ENCODE measurements around the gene SLA2.
A peak's percentile ranks its signal among the peaks of the same experiment; 100 is the strongest.
"Not testable (repeated sequence)": the region's sequence is repeated elsewhere in the genome, so short reads cannot be mapped to it uniquely, and the experiment has no call there.

Gene SLA2

GRCh38 chr20:36645998-36646397, at the start of gene SLA2:
TSS of gene SLA2 (minus strand) at chr20:36646196. CDS start at chr20:36641335, 4,861 bp downstream.
- DNase-seq, result no peak

- DNase-seq, result not testable (repeated sequence)
Measured at GRCh38 chr20:36695467-36695866, 49.5 kb upstream of the SLA2 start.

- DNase-seq, result no peak
Measured at GRCh38 chr20:36688630-36689029, 42.6 kb upstream of the SLA2 start.

GRCh38 chr20:36687850-36688249, 41.9 kb upstream of the SLA2 start:
- no peak for DNase-seq

GRCh38 chr20:36686944-36687343, 40.9 kb upstream of the SLA2 start:
- no peak for DNase-seq

GRCh38 chr20:36686504-36686903, 40.5 kb upstream of the SLA2 start:
- no peak for DNase-seq

GRCh38 chr20:36684747-36685146, 38.8 kb upstream of the SLA2 start:
- no peak for DNase-seq

GRCh38 chr20:36682311-36682710, 36.3 kb upstream of the SLA2 start:
- no peak for DNase-seq

- DNase-seq, result no peak
Measured at GRCh38 chr20:36677422-36677771, 31.4 kb upstream of the SLA2 start.

- DNase-seq, result no peak
Measured at GRCh38 chr20:36676701-36677421, 30.9 kb upstream of the SLA2 start.

- DNase-seq, result not testable (repeated sequence)
Measured at GRCh38 chr20:36675545-36675944, 29.5 kb upstream of the SLA2 start.

GRCh38 chr20:36672991-36673390, 27.0 kb upstream of the SLA2 start:
- DNase-seq, result no peak

GRCh38 chr20:36670665-36671357, 24.8 kb upstream of the SLA2 start:
- no peak for DNase-seq

- DNase-seq, result peak; percentile 23
Measured at GRCh38 chr20:36666181-36666740, 20.3 kb upstream of the SLA2 start.

GRCh38 chr20:36663031-36663430, 17.0 kb upstream of the SLA2 start:
- no peak for DNase-seq

- no peak for DNase-seq
Measured at GRCh38 chr20:36658300-36658699, 12.3 kb upstream of the SLA2 start.

- no peak for DNase-seq
Measured at GRCh38 chr20:36656733-36657132, 10.7 kb upstream of the SLA2 start.

GRCh38 chr20:36655004-36655403, 9.0 kb upstream of the SLA2 start:
- no peak for DNase-seq

GRCh38 chr20:36654506-36654905, 8.5 kb upstream of the SLA2 start:
- no peak for DNase-seq

- DNase-seq, result no peak
Measured at GRCh38 chr20:36653456-36653855, 7.5 kb upstream of the SLA2 start.

GRCh38 chr20:36647196-36648121, 1.5 kb upstream of the SLA2 start:
- DNase-seq, result no peak

GRCh38 chr20:36646678-36647077, 682 bp upstream of the SLA2 start:
- no peak for DNase-seq

- DNase-seq, result no peak
Measured at GRCh38 chr20:36645353-36645752, 643 bp downstream of the SLA2 start.

All from fibroblast of upper back skin (primary cell).